ENCODE data around the gene CTXN1. TPM values are rescaled to one million over a fixed set of nuclear protein-coding genes. Genes with fewer than 3 reads are reported as not detected.

The CTXN1 gene
- total RNA-seq, 2 donors from 2014 or later, result 60.1 to 87.2 TPM

DNA sequence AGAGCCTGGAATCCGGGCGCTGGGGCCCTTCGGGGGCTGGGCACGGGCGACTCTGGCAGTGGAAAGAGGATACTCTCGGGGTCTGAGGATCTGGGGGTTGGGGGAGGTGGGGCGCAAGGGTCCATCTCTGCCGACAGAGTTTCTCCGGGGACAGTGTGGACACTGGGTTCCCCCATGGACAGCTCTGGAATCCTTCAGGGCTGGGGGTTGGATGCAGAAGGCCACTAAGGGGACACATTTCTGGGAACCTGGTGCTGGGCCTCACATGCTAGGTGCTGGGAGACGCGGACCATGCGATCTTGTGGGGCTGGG is 9.0 kb downstream of the CTXN1 start:
- no peak overlapping the region for H3K27ac Mint-ChIP-seq
- no peak for DNase-seq
- H3K9me3 Mint-ChIP-seq, result no peaks in the 10 kb centered on the region
- Histone ChIP-seq H3K4me1 (ENCODE audit: control insufficient read depth, insufficient read depth, low read length) (peaks cover 5% of the 10 kb centered on the region), H3K9ac (ENCODE audit: extremely low read depth, low read length, poor library complexity, severe bottlenecking) (no peak overlapping the region), H3K27me3 (ENCODE audit: control insufficient read depth, insufficient read depth, low read length, poor library complexity, severe bottlenecking) (peaks cover 44% of the 10 kb centered on the region), H3K36me3 (ENCODE audit: control insufficient read depth, insufficient read depth, low read length) (peaks cover 7% of the 10 kb centered on the region), H3K27ac (ENCODE audit: low read depth, low read length) (no peak overlapping the region), H3K4me3 (ENCODE audit: low read length) (peak overlapping the region; percentile 47), H3K9me3 (ENCODE audit: control insufficient read depth, low read length) (no peaks in the 10 kb centered on the region)
- peaks cover 11% of the 10 kb centered on the region for H3K36me3 Mint-ChIP-seq (ENCODE audit: low read depth)
- peaks cover 49% of the 10 kb centered on the region for H3K27me3 Mint-ChIP-seq (ENCODE audit: insufficient read depth)
- H3K4me3 Mint-ChIP-seq, result peak overlapping the region; percentile 53
- TF ChIP-seq, protein P1, sequence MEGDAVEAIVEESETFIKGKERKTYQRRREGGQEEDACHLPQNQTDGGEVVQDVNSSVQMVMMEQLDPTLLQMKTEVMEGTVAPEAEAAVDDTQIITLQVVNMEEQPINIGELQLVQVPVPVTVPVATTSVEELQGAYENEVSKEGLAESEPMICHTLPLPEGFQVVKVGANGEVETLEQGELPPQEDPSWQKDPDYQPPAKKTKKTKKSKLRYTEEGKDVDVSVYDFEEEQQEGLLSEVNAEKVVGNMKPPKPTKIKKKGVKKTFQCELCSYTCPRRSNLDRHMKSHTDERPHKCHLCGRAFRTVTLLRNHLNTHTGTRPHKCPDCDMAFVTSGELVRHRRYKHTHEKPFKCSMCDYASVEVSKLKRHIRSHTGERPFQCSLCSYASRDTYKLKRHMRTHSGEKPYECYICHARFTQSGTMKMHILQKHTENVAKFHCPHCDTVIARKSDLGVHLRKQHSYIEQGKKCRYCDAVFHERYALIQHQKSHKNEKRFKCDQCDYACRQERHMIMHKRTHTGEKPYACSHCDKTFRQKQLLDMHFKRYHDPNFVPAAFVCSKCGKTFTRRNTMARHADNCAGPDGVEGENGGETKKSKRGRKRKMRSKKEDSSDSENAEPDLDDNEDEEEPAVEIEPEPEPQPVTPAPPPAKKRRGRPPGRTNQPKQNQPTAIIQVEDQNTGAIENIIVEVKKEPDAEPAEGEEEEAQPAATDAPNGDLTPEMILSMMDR (conservative IDR thresholded peaks at IDR 0.05), result no peak
- H3K4me1 Mint-ChIP-seq, result peaks cover 6% of the 10 kb centered on the region
- WGBS, 2 experiments (ENCODE audit: insufficient coverage in 1 of 2, insufficient read length in 1 of 2), result 6 to 18% methylated on average over 4 to 12 of the region's 12 CpGs

DNA sequence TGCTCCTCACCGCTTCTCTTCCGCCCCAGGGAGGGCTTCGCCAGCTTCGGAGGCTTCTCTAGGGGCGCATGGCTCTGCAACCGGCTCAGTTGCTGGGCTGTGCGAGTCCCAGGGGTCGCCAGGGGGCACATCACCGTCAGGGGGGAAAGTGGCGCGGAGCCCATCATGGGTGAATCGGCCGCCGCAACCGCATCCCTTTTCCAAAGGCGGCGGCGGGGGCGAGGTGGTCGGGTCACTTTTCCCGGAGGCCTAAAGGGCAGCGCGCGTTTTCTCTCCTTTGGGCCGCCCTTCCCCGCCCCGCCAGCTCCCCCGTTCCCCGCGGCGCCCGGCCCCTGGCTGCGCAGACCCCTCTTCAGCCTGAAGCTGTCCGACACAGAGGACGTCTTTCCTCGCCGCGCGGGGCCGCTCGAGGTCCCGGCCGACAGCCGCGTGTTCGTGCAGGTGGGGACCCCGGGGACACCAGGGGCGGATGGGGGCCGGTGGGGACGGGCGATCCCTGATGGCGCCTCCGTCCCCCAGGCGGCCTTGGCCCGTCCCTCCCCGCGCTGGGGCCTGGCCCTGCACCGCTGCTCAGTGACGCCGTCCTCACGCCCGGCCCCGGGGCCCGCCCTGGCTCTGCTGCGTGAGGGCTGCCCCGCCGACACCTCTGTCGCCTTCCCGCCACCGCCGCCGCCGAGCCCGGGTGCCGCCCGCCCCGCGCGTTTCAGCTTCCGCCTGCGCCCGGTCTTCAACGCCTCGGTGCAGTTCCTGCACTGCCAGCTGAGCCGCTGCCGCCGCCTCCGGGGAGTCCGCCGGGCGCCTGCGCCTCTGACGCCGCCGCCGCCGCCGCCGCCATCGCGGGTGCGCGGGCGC is 9.6 kb downstream of the CTXN1 start:
- no peaks in the 10 kb centered on the region for H3K9me3 Mint-ChIP-seq
- H3K4me1 Mint-ChIP-seq, result peaks cover 6% of the 10 kb centered on the region
- DNase-seq, result peak; percentile 85
- Histone ChIP-seq H3K4me3 (ENCODE audit: low read length) (no peak overlapping the region), H3K27me3 (ENCODE audit: control insufficient read depth, insufficient read depth, low read length, poor library complexity, severe bottlenecking) (peaks cover 44% of the 10 kb centered on the region), H3K4me1 (ENCODE audit: control insufficient read depth, insufficient read depth, low read length) (peaks cover 4% of the 10 kb centered on the region), H3K9me3 (ENCODE audit: control insufficient read depth, low read length) (no peaks in the 10 kb centered on the region), H3K9ac (ENCODE audit: extremely low read depth, low read length, poor library complexity, severe bottlenecking) (no peak overlapping the region), H3K27ac (ENCODE audit: low read depth, low read length) (no peak overlapping the region), H3K36me3 (ENCODE audit: control insufficient read depth, insufficient read depth, low read length) (peaks cover 6% of the 10 kb centered on the region)
- peaks cover 11% of the 10 kb centered on the region for H3K36me3 Mint-ChIP-seq (ENCODE audit: low read depth)
- H3K27me3 Mint-ChIP-seq (ENCODE audit: insufficient read depth), result peaks cover 49% of the 10 kb centered on the region
- H3K27ac Mint-ChIP-seq, result no peak overlapping the region
- peak overlapping the region; percentile 53 for H3K4me3 Mint-ChIP-seq
- TF ChIP-seq, protein P1 (conservative IDR thresholded peaks at IDR 0.05), result peak; percentile 58
- 1 to 2% methylated on average over 30 to 104 of the region's 104 CpGs for WGBS, 2 experiments (ENCODE audit: insufficient coverage in 1 of 2, insufficient read length in 1 of 2)

DNA sequence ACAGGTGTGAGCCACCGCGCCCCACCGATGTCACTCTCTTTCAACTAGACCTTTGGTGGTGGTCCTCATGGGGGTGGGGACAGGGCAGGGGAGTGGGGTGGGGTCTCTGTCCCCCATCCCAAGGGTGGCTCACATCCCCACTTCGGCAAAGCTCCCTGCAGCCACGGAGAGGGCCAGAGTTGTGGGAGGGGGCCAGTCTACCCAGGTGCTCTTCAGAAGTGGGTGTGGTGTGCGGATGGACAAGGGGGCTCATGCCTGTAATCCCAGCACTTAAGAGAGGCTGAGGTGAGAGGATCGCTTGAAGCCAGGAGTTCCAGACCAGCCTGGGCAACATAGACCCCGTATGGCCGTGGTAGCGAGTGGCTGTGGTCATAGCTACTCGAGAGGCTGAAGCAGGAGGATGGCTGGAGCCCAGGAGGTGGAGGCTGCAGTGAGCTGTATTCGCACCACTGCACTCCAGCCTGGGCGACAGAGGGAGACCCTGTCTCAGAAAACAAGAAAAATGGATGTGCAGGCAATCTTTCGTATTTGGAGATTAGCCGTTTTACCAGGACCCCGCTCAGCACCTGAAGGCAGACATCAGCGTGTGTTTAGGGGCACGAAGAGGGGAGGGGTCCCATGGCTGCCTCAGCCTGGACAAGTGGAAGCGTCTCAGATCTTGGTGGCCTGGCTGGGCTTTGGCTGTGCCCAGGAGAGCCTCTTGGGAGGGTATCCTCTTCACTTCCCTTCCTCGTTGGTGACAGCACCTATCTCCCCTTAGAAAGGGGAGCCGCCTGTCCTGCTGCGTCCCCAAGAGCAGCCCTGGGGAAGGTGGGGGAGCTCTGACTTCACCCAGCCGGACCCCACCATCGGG is 10.5 kb downstream of the CTXN1 start:
- Histone ChIP-seq H3K27ac (ENCODE audit: low read depth, low read length) (no peak overlapping the region), H3K4me3 (ENCODE audit: low read length) (no peak overlapping the region), H3K27me3 (ENCODE audit: control insufficient read depth, insufficient read depth, low read length, poor library complexity, severe bottlenecking) (peaks cover 44% of the 10 kb centered on the region), H3K36me3 (ENCODE audit: control insufficient read depth, insufficient read depth, low read length) (peaks cover 11% of the 10 kb centered on the region), H3K9me3 (ENCODE audit: control insufficient read depth, low read length) (no peaks in the 10 kb centered on the region), H3K9ac (ENCODE audit: extremely low read depth, low read length, poor library complexity, severe bottlenecking) (no peak overlapping the region), H3K4me1 (ENCODE audit: control insufficient read depth, insufficient read depth, low read length) (no peaks in the 10 kb centered on the region)
- no peak overlapping the region for H3K27ac Mint-ChIP-seq
- H3K9me3 Mint-ChIP-seq, result no peaks in the 10 kb centered on the region
- TF ChIP-seq, protein P1 (conservative IDR thresholded peaks at IDR 0.05), result no peak
- no peak for DNase-seq
- WGBS, 2 experiments (ENCODE audit: insufficient coverage in 1 of 2, insufficient read length in 1 of 2), result 70 to 76% methylated on average over 21 to 24 of the region's 24 CpGs
- H3K4me3 Mint-ChIP-seq, result peak overlapping the region; percentile 53
- H3K27me3 Mint-ChIP-seq (ENCODE audit: insufficient read depth), result peaks cover 49% of the 10 kb centered on the region
- peaks cover 16% of the 10 kb centered on the region for H3K36me3 Mint-ChIP-seq (ENCODE audit: low read depth)
- peaks cover 6% of the 10 kb centered on the region for H3K4me1 Mint-ChIP-seq

Data from endodermal cell (in vitro differentiated cells).